NOMO-1 treated with DMSO at 0.1 percent for 48 hours (cell line): ENCODE data around the gene PTCD1.
"Not testable (repeated sequence)": the region's sequence is repeated elsewhere in the genome, so short reads cannot be mapped to it uniquely, and the experiment has no call there.

ENCODE experiments used
- DNase-seq: peaks from one replicate; lab custom pipeline; 2025; ENCODE audit not compliant: unreplicated experiment; lab: John Stamatoyannopoulos, UW

The PTCD1 gene

DNA sequence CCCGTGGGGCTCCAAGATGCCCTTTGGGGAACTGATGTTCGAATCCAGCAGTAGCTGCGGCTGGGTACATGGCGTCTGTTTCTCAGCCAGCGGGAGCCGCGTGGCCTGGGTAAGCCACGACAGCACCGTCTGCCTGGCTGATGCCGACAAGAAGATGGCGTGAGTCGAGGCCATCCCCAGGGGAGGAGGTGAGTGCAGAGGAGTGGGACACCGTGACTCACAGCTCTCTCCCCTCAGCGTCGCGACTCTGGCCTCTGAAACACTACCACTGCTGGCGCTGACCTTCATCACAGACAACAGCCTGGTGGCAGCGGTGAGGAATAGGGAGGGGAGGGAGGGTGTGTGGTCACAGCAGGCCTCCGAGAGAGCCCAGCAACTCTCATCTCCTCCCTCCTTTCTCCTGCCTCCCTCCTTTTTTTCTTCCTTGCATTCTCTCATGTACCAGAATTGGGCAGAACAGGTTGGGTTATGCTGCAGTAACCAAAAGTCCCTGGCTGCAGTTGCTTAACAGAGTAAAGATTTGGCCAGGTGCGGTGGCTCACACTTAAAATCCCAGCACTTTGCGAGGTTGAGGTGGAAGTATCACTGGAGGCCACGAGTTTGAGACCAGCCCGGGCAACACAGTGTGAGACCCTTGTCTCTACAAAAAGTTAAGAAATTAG lies 47.5 kb downstream of the PTCD1 start:
- no peak for DNase-seq

DNA sequence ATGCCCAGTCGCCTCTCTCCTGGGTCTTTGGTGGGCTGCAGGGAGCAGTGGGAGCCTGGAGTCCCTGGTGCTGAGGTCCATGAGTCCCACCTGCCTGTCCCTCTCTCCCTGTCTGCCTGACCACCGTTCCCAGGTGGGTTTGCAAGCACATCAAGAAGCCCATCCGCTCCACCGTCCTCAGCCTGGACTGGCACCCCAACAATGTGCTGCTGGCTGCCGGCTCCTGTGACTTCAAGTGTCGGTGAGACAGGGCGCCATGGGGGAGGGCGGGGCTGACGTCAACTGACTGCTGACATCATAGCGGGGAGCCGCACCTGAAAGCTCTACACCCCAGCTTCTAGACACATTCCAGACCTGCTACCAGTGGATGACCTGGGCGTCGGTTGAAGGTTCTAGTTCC lies 48.8 kb downstream of the PTCD1 start:
- DNase-seq = no peak

DNA sequence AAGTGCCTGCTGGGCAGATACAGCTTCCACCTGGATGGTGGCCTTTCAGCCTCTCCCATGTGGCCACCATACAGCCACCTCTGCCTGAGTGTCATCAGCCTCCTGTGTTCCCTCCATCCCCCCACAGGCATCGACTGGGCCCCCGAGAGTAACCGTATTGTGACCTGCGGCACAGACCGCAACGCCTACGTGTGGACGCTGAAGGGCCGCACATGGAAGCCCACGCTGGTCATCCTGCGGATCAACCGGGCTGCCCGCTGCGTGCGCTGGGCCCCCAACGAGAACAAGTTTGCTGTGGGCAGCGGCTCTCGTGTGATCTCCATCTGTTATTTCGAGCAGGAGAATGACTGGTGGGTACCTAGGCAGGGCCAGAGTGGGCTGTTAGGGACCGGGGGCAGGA lies 50.7 kb downstream of the PTCD1 start:
- DNase-seq = no peak

- DNase-seq = not testable (repeated sequence)
These were observed 51.4 kb downstream of the PTCD1 start for GRCh38 chr7:99387239-99387635.

GRCh38 chr7:99386584-99387238 lies 51.9 kb downstream of the PTCD1 start:
- peak; percentile 63 for DNase-seq

DNA sequence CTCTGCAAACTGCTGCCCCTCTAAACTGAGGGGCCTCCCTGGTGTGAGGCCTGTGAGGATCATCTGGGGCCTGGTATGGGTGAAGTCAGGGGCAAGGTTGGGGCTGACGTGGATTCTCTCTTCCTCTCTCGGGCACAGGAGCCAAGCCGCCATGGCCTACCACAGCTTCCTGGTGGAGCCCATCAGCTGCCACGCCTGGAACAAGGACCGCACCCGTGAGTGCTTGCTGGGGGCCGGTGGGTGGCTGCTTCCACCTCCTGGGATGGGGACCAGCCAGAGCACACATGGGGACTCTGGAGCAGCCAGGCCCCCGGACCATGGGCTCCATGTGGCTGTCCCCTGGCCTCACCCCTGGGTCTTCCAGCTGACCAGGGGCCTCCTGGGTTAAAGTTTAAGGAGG lies 53.0 kb downstream of the PTCD1 start:
- no peak for DNase-seq

- no peak for DNase-seq
These were observed 54.1 kb downstream of the PTCD1 start for GRCh38 chr7:99384523-99384922.

- no peak for DNase-seq
These were observed 54.7 kb downstream of the PTCD1 start for GRCh38 chr7:99383791-99384370.

DNA sequence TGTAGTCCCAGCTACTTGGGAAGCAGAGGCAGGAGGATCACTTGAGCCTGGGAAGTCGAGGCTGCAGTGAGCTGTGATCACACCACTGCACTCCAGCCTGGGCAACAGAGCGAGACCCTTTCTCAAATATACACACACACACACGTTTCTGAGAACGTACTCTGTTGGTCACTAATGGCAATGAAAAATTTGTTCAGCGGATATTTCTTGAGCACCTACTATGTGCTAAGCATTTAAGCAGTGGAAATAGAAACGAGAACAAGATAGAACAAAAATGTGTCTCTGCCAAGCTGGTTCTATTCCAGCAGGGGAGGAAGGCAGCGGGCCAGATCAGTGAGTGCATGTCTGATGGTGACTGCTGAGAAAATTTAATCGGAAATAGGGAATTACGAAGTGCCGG lies 55.4 kb downstream of the PTCD1 start:
- no peak for DNase-seq

GRCh38 chr7:99381664-99382075 lies 56.9 kb downstream of the PTCD1 start:
- no peak for DNase-seq

DNA sequence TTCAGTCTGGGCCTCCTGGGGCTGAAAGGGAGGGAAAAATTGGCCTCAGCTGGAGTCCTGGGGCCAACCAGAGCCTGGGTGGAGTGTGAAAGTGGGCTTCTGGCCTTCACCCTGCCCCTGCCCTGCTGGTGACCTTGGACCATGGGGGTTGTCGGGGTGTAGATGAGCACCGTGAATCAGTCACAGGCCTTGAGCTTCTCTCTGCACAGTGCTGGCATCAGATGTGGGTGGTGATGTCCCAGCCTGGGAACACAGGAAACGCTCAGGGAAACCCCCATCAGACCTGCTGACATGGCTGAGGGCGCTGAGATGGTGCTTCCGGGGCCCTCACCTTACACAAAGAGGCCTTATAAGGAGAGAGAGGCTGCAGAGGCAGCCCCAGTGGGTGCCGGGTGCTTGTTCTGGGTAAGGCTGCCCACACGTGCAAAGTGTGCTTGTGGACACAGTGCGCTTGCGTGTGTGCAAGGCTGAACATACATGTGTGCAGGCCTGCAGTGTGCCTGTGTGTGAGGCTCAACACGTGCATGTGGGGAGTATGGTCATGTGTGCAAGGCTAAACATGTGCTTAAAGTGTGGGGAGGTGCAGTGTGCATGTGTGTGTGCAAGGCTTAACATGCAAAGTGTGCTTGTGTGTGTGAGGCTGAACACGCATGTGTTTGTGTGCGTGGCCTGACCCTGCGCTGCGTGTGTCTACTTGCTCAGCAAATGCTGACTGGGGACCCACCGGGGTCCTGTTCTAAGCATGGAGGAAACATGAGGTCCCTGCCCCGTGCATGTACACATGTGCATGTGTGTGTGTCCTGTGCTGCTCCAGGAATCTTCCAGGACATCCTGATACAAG lies 57.6 kb downstream of the PTCD1 start:
- no peak for DNase-seq

DNA sequence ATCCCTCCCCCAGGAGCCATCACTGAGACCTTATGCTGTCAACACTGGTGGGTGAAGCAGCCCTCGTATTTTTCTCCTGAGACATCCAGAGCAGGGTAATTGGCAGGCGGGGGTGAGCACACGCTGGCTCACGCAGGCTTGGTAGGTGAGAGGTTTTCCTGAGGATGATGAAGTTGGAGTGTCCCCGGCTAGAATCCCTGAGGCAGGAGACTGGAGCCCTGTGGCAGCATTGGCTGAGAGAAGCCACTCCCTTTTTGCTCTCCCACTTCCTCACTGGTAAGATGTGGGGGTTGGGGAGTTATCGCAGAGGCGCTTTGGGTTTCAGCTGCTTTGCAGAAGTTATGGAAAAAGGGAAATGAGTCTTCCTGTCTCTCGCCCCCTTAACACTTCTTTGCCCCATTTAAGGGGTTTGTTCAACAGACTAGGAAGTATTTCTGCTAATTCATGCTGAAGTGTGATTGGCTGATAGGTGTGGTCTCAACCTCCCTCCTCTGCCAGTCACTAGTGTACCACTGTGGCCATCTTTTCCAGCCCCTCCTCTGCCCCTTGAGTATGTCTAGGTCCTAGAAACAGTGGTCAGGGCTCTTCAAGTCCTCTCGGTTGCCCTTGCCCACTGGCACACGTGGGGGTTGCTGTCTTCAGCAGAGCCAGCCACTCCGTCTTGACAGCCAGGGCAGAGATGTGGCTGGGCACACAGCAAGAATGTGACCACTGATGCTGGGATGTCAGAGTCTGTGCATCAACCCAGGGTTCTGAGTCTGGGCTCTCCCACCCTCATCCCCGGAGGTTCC lies 58.4 kb downstream of the PTCD1 start:
- peak; percentile 100 for DNase-seq

DNA sequence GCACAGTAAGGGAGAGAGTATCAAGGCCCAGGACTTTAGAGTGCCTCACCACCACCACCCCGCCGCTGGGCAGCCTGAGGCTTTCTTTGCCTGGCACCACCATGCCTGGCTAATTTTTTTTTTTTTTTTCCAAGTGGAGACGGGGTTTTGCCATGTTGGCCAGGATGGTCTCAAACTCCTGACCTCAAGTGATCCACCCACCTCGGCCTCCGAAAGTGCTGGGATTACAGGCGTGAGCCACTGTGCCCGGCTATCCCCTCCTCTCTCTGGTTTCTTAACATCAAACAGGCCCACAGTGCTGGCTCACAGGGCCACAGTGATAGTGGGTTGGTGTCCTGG lies 58.9 kb downstream of the PTCD1 start:
- not testable (repeated sequence) for DNase-seq

GRCh38 chr7:99379043-99379577 lies 59.5 kb downstream of the PTCD1 start:
- DNase-seq = peak; percentile 99

GRCh38 chr7:99375070-99375807 lies 63.4 kb downstream of the PTCD1 start:
- peak; percentile 81 for DNase-seq

GRCh38 chr7:99374111-99375064 lies 64.2 kb downstream of the PTCD1 start, which contains the start of gene ARPC1B:
Gene ARPC1B, plus strand, starts transcription at chr7:99374730. Its CDS starts 10,985 bp downstream, at chr7:99385715.
- DNase-seq = peak; percentile 87

GRCh38 chr7:99373091-99374066 lies 65.2 kb downstream of the PTCD1 start:
- DNase-seq = no peak
